Measurements from ENCODE around the gene TMCO5A. TPM values are rescaled to one million over a fixed set of nuclear protein-coding genes. Genes with fewer than 3 reads are reported as not detected.

The TMCO5A gene
- total RNA-seq: not detected

GRCh38 chr15:37934340-37934739 lies at the start of gene TMCO5A:
Gene TMCO5A, plus strand, starts transcription at chr15:37934640. Its CDS starts 1,684 bp downstream, at chr15:37936324.

Data from parietal lobe (tissue), 1 donor.